Activated B cell treated with CpG ODN at 0.5 μM for 24 hours (primary cell): ENCODE data around the gene UBQLN4. TPM values are rescaled to one million over a fixed set of nuclear protein-coding genes. Genes with fewer than 3 reads are reported as not detected.

Source experiments
- ATAC-seq: fragments of 200-7000 bp; cut with Tn5 transposase; one replicate; pipeline ENCODE4 v1.10.0; 2021; ENCODE audit warnings: low read depth, mild to moderate bottlenecking, moderate library complexity
- CTCF ChIA-PET: fragments of 350-600 bp; sonication (Branson Sonifier 250); formaldehyde crosslinking; loops from one replicate; lab custom pipeline; 2021; ENCODE audit warnings: antibody characterized with exemption; lab: Charles Lee
- POLR2A ChIA-PET: fragments of 350-600 bp; sonication (Branson Sonifier 250); formaldehyde crosslinking; loops from one replicate; lab custom pipeline; 2021; ENCODE audit warnings: antibody characterized with exemption; lab: Charles Lee
- DNase-seq: peaks from one replicate; pipeline ENCODE4 v3.0.0; 2022
- H3K27ac Mint-ChIP-seq: one replicate; pipeline ENCODE4 v1.8.0; 2020; ENCODE audit warnings: mixed read lengths
- H3K27me3 Mint-ChIP-seq: one replicate; pipeline ENCODE4 v1.8.0; 2021; ENCODE audit warnings: mixed read lengths
- H3K36me3 Mint-ChIP-seq: one replicate; pipeline ENCODE4 v1.8.0; 2021; ENCODE audit warnings: low read depth, mixed read lengths
- H3K4me1 Mint-ChIP-seq: one replicate; pipeline ENCODE4 v1.8.0; 2021; ENCODE audit warnings: mixed read lengths
- H3K4me3 Mint-ChIP-seq: one replicate; pipeline ENCODE4 v1.8.0; 2020; ENCODE audit warnings: mild to moderate bottlenecking, mixed read lengths
- H3K9me3 Mint-ChIP-seq: one replicate; pipeline ENCODE4 v1.8.0; 2020; ENCODE audit warnings: mixed read lengths
- intact Hi-C: fragments of 100-400 bp; cut with micrococcal nuclease; formaldehyde crosslinking; loops from one replicate; pipeline ENCODE4 v1.15.1; 2024
- total RNA-seq: library from RNA; stranded (reverse); gene quantifications from 2 replicates; pipeline ENCODE4 v1.2.3, GENCODE V29; 2022
- TF ChIP-seq, protein P1 (sequence below): fragments of 200-600 bp; IDR thresholded peaks from one replicate; pipeline ENCODE4 v1.8.0; 2022; ENCODE audit warnings: antibody characterized with exemption, mild to moderate bottlenecking

UBQLN4 gene
- total RNA-seq, 1 donor from 2014 or later: 28.1 TPM

DNA sequence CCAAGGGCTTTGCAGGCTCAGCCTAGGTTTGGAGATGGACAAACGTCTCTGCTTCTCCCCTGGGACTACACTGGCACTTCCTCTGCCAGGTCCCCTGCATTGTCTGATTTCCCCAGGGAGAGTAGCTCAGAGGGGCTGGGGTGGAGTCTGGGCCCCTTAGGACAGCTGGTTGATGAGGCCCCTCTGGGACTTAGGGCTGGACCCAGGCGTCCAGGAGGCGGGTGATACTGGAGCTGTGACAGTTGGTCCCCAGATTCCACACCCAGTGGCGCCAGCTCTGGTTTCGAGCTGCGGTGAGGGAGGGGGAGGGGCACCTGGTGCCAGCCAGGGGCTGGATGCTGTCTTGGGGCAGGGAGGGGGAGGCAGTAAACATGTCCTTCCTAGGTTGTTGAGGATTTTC, 36.1 kb upstream of the UBQLN4 start:
- ATAC-seq (no peak), DNase-seq (no peak)
- Mint-ChIP-seq H3K4me3 (no peak overlapping the region), H3K27me3 (peaks cover 13% of the 10 kb centered on the region), H3K4me1 (peaks cover 4% of the 10 kb centered on the region), H3K9me3 (no peaks in the 10 kb centered on the region), H3K36me3 (no peaks in the 10 kb centered on the region), H3K27ac (no peak overlapping the region)
- ChIA-PET CTCF (interaction anchor here (1.3 to 13.7 kb wide), 2 partner anchors 11 to 41 kb away, joined by 3 to 422 read pairs; no protein-coding TSS in a partner anchor), POLR2A (no interaction called here)
- TF ChIP-seq, protein P1, sequence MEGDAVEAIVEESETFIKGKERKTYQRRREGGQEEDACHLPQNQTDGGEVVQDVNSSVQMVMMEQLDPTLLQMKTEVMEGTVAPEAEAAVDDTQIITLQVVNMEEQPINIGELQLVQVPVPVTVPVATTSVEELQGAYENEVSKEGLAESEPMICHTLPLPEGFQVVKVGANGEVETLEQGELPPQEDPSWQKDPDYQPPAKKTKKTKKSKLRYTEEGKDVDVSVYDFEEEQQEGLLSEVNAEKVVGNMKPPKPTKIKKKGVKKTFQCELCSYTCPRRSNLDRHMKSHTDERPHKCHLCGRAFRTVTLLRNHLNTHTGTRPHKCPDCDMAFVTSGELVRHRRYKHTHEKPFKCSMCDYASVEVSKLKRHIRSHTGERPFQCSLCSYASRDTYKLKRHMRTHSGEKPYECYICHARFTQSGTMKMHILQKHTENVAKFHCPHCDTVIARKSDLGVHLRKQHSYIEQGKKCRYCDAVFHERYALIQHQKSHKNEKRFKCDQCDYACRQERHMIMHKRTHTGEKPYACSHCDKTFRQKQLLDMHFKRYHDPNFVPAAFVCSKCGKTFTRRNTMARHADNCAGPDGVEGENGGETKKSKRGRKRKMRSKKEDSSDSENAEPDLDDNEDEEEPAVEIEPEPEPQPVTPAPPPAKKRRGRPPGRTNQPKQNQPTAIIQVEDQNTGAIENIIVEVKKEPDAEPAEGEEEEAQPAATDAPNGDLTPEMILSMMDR: no peak
- intact Hi-C loops: loop anchor here (1.0 to 2.0 kb wide), 3 partner anchors 17 to 136 kb away; no protein-coding TSS in a partner anchor

DNA sequence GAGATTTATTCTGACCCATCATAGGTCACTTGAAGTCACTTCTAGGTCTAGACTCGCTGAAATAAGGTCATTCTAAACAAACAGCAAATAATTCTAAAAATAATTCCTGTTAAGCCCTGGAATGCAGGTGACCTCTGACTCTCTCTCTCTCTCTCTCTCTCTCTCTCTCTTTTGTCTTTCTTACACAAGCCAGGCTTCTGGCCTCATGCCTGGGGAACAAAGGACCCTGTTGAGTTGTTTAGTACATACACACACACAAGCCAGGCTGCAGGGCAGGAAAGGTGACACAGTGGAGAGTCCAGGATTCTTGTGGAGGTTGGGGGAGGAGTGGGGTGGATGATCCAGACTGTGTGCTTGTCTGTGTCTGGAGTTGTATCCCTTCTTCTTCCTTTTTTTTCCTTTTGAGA, 32.7 kb upstream of the UBQLN4 start:
- intact Hi-C loops: no loop called here
- H3K36me3 Mint-ChIP-seq: no peaks in the 10 kb centered on the region
- ChIA-PET CTCF (no interaction called here), POLR2A (interaction anchor here (0.7 kb wide), 1 partner anchor 78 kb away, joined by 4 read pairs; no protein-coding TSS in a partner anchor)
- no peak for DNase-seq
- H3K9me3 Mint-ChIP-seq: no peaks in the 10 kb centered on the region
- no peak overlapping the region for H3K27ac Mint-ChIP-seq
- no peak for ATAC-seq
- TF ChIP-seq, protein P1: no peak
- no peak overlapping the region for H3K4me3 Mint-ChIP-seq
- peaks cover 19% of the 10 kb centered on the region for H3K27me3 Mint-ChIP-seq
- peaks cover 18% of the 10 kb centered on the region for H3K4me1 Mint-ChIP-seq

DNA sequence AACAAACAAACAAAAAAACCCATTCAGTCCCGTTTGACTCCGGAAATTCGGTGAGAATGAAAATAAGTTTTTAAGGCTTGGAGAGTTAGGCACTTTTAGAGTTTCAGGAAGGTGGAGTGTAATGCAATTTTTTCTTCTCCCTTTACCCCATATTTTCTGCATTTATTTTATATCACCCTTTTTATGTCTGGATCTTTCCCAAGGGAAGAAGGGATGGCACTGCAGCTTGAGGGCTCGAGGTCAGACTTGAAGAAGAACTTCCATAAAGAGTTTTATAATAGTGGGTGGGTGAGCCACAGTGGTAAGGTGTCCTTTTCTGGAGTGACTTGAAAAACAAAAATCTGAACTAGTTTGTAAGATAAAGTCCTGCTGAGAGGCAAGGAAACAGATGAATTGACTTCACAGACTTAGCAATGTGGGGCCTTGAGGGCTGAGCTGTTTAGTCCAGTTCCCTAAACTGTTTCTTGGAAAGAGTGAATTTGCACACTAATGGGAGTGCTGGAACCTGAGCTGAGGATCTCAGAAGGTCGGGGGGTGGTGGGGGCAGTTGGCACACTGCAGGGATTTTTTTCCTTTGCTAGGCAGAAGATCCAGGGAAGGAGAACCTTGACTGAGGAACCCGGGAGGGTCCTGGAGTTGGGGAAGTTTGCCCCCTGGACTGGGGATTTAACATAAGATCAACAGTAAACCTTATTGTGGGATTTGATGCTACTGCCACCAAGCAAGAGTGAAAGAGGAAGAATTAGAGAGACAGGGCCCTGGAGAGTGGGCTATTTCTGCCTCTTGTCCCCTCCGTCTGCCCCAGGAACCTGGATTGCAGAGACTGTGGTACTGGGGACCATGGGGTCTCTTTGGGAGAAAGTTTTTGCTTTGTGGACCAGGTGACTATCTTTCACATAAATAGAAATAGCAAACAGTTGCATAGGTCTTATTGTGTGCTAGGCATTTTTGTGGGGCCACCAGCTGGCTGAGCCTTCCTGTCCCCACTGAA, 30.5 kb upstream of the UBQLN4 start:
- TF ChIP-seq, protein P1: no peak
- Mint-ChIP-seq H3K4me3 (peak overlapping the region; percentile 80), H3K4me1 (peaks cover 14% of the 10 kb centered on the region), H3K9me3 (no peaks in the 10 kb centered on the region), H3K36me3 (no peaks in the 10 kb centered on the region), H3K27me3 (peaks cover 16% of the 10 kb centered on the region), H3K27ac (no peak overlapping the region)
- DNase-seq (no peak), ATAC-seq (no peak)
- intact Hi-C loops: loop anchor here (5.0 kb wide), 1 partner anchor 253 kb away; the partner anchor contains the start of genes CCT3 and TSACC
- ChIA-PET POLR2A (no interaction called here), CTCF (interaction anchor here (1.1 to 1.4 kb wide), 3 partner anchors 30 to 141 kb away, joined by 3 to 4 read pairs (median 3); no protein-coding TSS in a partner anchor)

DNA sequence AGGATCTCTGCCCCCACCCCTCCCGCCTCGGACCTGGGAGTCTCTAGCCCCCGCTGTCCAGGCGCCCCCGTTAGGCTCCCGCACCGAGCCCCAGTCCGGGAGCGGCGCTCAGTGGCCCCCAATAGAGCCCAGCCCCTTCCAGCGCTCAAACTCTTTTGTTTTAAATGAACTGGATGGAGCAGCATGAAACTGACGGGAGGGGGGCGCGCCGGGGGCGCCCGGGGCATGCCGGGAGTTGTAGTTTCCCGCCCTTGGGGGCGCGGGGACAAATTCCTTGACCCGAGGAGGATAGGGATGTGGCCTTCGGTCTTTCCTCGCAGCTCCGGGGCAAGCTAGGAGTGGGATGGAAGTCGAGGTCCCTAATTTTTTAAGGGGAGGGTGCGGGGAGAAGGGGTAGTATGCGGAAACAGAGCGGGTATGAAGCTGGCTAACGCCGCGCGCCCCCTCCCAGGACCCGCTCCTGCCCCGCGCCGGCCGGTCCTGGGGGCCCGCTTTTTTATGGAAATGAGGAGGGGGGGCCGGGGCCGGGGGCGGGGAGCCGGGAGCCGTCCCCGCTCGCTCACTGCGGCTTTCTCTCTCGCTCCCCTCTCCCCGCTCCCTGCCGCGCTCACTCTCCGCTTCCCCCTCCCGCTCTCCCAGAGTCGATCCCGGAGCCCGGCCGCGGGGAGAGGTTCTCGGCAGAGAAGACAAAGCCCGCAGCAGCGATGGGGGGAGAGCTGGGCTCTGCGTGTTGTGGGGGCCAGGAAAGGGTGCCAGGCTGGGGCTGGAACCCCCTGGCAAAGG, 28.9 kb upstream of the UBQLN4 start, which contains the start of gene MEX3A:
TSS of gene MEX3A (minus strand) at position 157 of the 783 bp plus-strand sequence. CDS start 467 bp downstream, outside the sequence.
- intact Hi-C loops: loop anchor here (1.0 to 5.0 kb wide), 2 partner anchors 28 to 255 kb away; partner anchors contain the start of genes CCT3, LAMTOR2 and TSACC
- ATAC-seq (peak; percentile 88), DNase-seq (peak; percentile 66)
- POLR2A ChIA-PET: interaction anchor here (1.2 kb wide), 1 partner anchor 130 kb away, joined by 3 read pairs; the partner anchor contains the start of gene PMF1
- TF ChIP-seq, protein P1: no peak
- H3K27me3 Mint-ChIP-seq: peaks cover 14% of the 10 kb centered on the region
- no peaks in the 10 kb centered on the region for H3K9me3 Mint-ChIP-seq
- H3K4me3 Mint-ChIP-seq: peak within 1 kb of the TSS; percentile 89
- no peaks in the 10 kb centered on the region for H3K36me3 Mint-ChIP-seq
- H3K27ac Mint-ChIP-seq: no peak within 1 kb of the TSS
- H3K4me1 Mint-ChIP-seq: peaks cover 16% of the 10 kb centered on the region
- CTCF ChIA-PET: interaction anchor here (0.8 kb wide), 1 partner anchor 47 kb away, joined by 3 read pairs; no protein-coding TSS in a partner anchor
